AML-193 (cell line): ENCODE measurements around the gene SPAAR.
"Not testable (repeated sequence)": the region's sequence is repeated elsewhere in the genome, so short reads cannot be mapped to it uniquely, and the experiment has no call there.

Source experiments
- DNase-seq, 2 experiments: peaks; one replicate each; lab custom pipeline; 2025; lab: John Stamatoyannopoulos, UW

Gene SPAAR

GRCh38 chr9:35909274-35909673 is at the start of gene SPAAR:
Gene SPAAR, plus strand, starts transcription at chr9:35909490. Its CDS starts 974 bp downstream, at chr9:35910464.
- DNase-seq, result no peak

- no peak for DNase-seq
These were observed 49.3 kb upstream of the SPAAR start for GRCh38 chr9:35859990-35860339.

GRCh38 chr9:35861161-35861897 is 48.0 kb upstream of the SPAAR start:
- no peak for DNase-seq

GRCh38 chr9:35862328-35862727 is 47.0 kb upstream of the SPAAR start:
- DNase-seq, result no peak

GRCh38 chr9:35863583-35863982 is 45.7 kb upstream of the SPAAR start:
- DNase-seq, result no peak

GRCh38 chr9:35864695-35865255 is 44.5 kb upstream of the SPAAR start:
- no peak for DNase-seq

GRCh38 chr9:35867538-35867937 is 41.8 kb upstream of the SPAAR start:
- no peak for DNase-seq

GRCh38 chr9:35868933-35869332 is 40.4 kb upstream of the SPAAR start:
- no peak for DNase-seq

- DNase-seq, result no peak
These were observed 39.6 kb upstream of the SPAAR start for GRCh38 chr9:35869621-35870216.

GRCh38 chr9:35870351-35870923 is 38.9 kb upstream of the SPAAR start, which contains the start of gene OR13J1:
Gene OR13J1, minus strand, starts transcription at chr9:35870401. Its CDS starts 0 bp downstream, at chr9:35870401.
- no peak for DNase-seq

- DNase-seq, result no peak
These were observed 37.7 kb upstream of the SPAAR start for GRCh38 chr9:35871545-35871944.

GRCh38 chr9:35872505-35872904 is 36.8 kb upstream of the SPAAR start:
- DNase-seq, result no peak

GRCh38 chr9:35882263-35882848 is 26.9 kb upstream of the SPAAR start:
- DNase-seq, result peak; percentile 22 to 39

- no peak for DNase-seq
These were observed 26.3 kb upstream of the SPAAR start for GRCh38 chr9:35882996-35883395.

GRCh38 chr9:35884908-35885307 is 24.4 kb upstream of the SPAAR start:
- DNase-seq, result not testable (repeated sequence)

GRCh38 chr9:35891646-35892045 is 17.6 kb upstream of the SPAAR start:
- peak; percentile 44 to 51 for DNase-seq

GRCh38 chr9:35892051-35892450 is 17.2 kb upstream of the SPAAR start:
- no peak for DNase-seq

GRCh38 chr9:35896570-35896969 is 12.7 kb upstream of the SPAAR start:
- DNase-seq, result no peak

GRCh38 chr9:35897376-35898099 is 11.8 kb upstream of the SPAAR start:
- not testable (repeated sequence) for DNase-seq

- no peak for DNase-seq
These were observed 11.0 kb upstream of the SPAAR start for GRCh38 chr9:35898337-35898736.

GRCh38 chr9:35899021-35899420 is 10.3 kb upstream of the SPAAR start:
- no peak for DNase-seq

GRCh38 chr9:35903049-35903448 is 6.2 kb upstream of the SPAAR start:
- peak; percentile 40 to 41 for DNase-seq
